Mesodermal cell (in vitro differentiated cells): ENCODE results near the gene ESAM.
A peak's percentile ranks its signal among the peaks of the same experiment; 100 is the strongest.

Experiments
- H3K27ac ChIP-seq: 2 replicates; pipeline ENCODE4 v1.7.0; 2013; ENCODE audit warnings: mild to moderate bottlenecking, low read depth, low read length, moderate library complexity; ENCODE audit not compliant: severe bottlenecking
- H3K36me3 ChIP-seq: 2 replicates; pipeline ENCODE4 v1.7.1; 2013; ENCODE audit warnings: mild to moderate bottlenecking, low read length, moderate library complexity; ENCODE audit not compliant: control insufficient read depth, insufficient read depth
- H3K4me1 ChIP-seq: one replicate; pipeline ENCODE4 v1.7.1; 2013; ENCODE audit warnings: mild to moderate bottlenecking, low read length; ENCODE audit not compliant: insufficient read depth, control insufficient read depth, poor library complexity, severe bottlenecking
- H3K4me3 ChIP-seq: 2 replicates; pipeline ENCODE4 v1.7.0; 2013; ENCODE audit warnings: low read length, control low read depth, mild to moderate bottlenecking; ENCODE audit not compliant: insufficient read depth, poor library complexity, severe bottlenecking; ENCODE audit errors: extremely low read depth
- H3K9me3 ChIP-seq: 2 replicates; pipeline ENCODE4 v1.7.1; 2013; ENCODE audit warnings: mild to moderate bottlenecking, low read length, moderate library complexity; ENCODE audit not compliant: control insufficient read depth
- WGBS, 2 experiments: methylation state at CpG; one replicate each; pipeline ENCODE4 v1.1.5; 2013; ENCODE audit warnings: missing lambda C conversion rate in 2 of 2; ENCODE audit not compliant: insufficient coverage in 2 of 2; 5-methylcytosine and 5-hydroxymethylcytosine counted together

The ESAM gene

DNA sequence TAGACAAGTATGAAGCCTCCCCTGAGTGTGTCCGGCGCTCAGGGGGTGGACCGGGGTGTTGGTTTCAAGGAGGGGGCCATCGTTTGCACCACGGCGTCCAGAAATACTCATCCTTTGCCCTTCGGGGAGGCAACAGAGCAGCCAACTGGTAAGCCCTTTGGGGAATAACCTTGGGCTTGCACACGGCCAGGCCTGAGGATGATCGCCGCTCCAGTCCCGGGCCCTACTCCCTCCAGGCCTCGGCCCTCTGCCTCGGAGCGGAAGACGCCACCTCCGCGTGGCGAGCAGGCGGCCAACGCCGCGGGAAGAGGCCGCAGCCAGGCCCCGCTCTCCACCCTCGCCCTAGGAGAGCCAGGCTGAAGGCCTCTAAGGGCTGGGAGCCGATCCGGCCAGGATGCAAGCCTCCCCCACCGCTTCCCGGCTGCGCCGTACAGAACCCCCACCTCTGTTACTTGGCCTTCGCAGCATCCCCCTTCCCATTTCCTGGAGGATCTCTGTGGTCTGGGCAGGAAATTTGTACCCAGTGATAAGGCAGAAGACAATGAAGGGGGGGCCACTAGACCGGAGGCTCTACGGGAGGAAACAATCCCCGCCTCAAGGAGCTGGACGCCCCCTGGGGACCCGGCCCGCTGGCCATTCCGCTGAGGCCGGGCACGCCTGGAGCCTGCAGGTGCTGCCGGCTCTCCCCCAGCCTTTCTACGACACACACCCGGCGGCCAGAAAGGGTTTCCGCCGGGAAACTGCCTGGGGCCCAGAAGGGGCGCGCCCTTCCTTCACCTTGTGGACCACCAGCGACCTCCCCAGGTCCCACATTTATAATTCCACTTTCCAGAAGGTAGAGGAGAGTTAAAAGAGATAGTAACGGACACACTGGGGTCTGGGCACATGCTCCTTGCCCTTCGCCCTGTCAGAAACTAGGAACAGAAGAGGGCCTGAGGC, 2.6 kb downstream of the ESAM start:
- Histone ChIP-seq H3K27ac (peak overlapping the region; percentile 50), H3K4me1 (peaks cover 37% of the 10 kb centered on the region), H3K36me3 (peaks cover 15% of the 10 kb centered on the region), H3K4me3 (peak overlapping the region; percentile 54), H3K9me3 (no peaks in the 10 kb centered on the region)
- WGBS, 2 experiments, result 15 to 21% methylated on average over 36 to 40 of the region's 52 CpGs

- Histone ChIP-seq H3K4me1 (peaks cover 45% of the 10 kb centered on the region), H3K36me3 (peaks cover 11% of the 10 kb centered on the region), H3K27ac (no peak overlapping the region), H3K4me3 (peak overlapping the region; percentile 54), H3K9me3 (no peaks in the 10 kb centered on the region)
- 4 to 10% methylated on average over 43 to 46 of the region's 53 CpGs for WGBS, 2 experiments
Observed at GRCh38 chr11:124758355-124759265, 3.5 kb downstream of the ESAM start.

- 88 to 100% methylated on average over 2 to 3 of the region's 3 CpGs for WGBS, 2 experiments
- H3K9me3 ChIP-seq, result no peaks in the 10 kb centered on the region
- H3K4me3 ChIP-seq, result no peak overlapping the region
Observed at GRCh38 chr11:124757320-124757719, 4.8 kb downstream of the ESAM start.

DNA sequence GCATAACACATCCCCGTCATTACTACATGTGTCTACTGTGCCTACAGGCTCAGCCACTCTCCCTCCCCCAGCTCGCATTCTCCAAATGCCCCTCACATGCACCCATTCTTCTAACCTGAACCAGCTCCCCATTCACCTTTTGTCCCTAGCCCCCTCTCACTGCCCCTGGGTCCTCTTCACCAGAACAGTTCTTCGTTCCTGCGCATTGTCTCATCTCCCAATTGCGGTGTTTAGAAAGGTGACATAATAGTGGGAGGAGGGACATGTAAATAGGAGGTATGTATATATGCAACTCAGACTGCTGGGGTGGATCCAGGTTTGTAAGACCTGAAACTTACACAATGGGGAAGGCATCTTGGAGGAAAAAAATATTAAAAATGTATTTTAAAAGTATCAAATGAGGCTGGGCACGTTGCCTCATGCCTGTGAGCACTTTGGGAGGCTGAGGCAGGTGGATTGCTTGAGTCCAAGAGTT, 5.3 kb downstream of the ESAM start:
- no peak overlapping the region for H3K4me3 ChIP-seq
- peaks cover 15% of the 10 kb centered on the region for H3K36me3 ChIP-seq
- no peaks in the 10 kb centered on the region for H3K9me3 ChIP-seq
- WGBS, 2 experiments, result 82 to 84% methylated on average over 3 to 6 of the region's 6 CpGs
- H3K4me1 ChIP-seq, result peaks cover 44% of the 10 kb centered on the region
- no peak overlapping the region for H3K27ac ChIP-seq

More at GRCh38 chr11:124757320-124757719, 4.8 kb downstream of the ESAM start:
- H3K27ac ChIP-seq, result no peak overlapping the region
- H3K4me1 ChIP-seq, result peaks cover 44% of the 10 kb centered on the region
- H3K36me3 ChIP-seq, result peaks cover 15% of the 10 kb centered on the region

DNA sequence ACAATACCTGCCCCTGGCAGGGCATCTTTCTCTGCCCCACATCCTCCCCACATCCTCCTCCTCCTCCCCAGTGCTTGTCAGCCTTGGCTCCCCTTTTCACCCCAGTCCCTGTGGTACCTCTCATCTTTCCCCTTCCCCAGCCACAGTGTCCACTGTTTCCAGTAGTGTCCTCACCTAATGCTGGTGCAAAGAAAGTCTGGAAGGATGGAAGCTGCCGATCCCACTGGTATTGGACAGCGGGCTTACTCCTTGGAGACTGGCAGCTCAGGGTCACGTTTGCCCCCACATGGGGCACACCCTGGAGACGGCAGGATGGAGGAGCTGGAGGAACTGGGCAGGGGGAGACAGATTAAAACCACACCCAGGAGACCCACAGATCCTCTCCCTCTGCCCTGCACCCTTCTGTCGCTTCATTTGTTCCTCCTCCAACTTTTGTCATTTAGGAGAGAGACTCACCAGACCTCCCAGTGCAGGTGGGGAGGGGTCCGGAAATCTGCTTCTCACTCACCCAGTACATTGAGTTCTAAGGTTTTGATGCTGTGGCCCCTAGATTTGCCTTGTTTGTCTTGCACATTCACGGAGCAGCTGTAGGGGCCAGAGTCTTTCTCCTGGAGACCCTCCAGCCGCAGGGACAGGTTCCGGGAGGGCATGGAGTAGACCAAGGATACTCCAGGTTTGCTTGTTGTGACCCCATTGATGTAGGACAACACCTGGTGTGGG, 5.9 kb downstream of the ESAM start:
- Histone ChIP-seq H3K27ac (no peak overlapping the region), H3K36me3 (peaks cover 15% of the 10 kb centered on the region), H3K9me3 (no peaks in the 10 kb centered on the region), H3K4me3 (no peak overlapping the region), H3K4me1 (peaks cover 41% of the 10 kb centered on the region)
- 76 to 86% methylated on average over 8 to 9 of the region's 9 CpGs for WGBS, 2 experiments

- Histone ChIP-seq H3K9me3 (no peaks in the 10 kb centered on the region), H3K4me1 (peaks cover 29% of the 10 kb centered on the region), H3K36me3 (peaks cover 15% of the 10 kb centered on the region), H3K4me3 (no peak overlapping the region), H3K27ac (peak overlapping the region; percentile 20)
- WGBS, 2 experiments, result 79 to 89% methylated on average over 4 to 5 of the region's 6 CpGs
Observed at GRCh38 chr11:124754710-124755109, 7.4 kb downstream of the ESAM start.

DNA sequence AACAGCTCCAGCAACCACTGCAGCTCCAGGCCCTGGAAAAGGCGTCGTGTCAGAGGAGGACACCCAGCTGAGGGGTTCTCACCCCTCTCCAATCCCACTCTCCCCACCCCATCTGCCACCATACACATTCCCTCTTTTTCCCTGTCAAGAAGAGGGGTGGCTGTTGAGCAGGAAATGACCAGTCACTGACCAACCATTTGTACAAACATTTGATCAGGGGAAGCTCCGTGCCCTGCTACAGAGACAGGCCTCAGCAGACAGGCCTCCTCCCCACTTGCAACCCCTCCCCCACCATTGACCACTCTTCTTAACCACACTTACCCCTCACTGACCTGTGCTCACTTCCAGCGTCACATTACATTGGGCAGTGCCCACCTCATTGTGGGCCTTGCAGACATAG, 7.8 kb downstream of the ESAM start:
- peaks cover 29% of the 10 kb centered on the region for H3K4me1 ChIP-seq
- no peak overlapping the region for H3K4me3 ChIP-seq
- H3K36me3 ChIP-seq, result peaks cover 15% of the 10 kb centered on the region
- no peaks in the 10 kb centered on the region for H3K9me3 ChIP-seq
- whole genome bisulfite sequencing, 2 experiments, result 50 to 86% methylated on average over 2 to 3 of the region's 4 CpGs
- peak overlapping the region; percentile 20 for H3K27ac ChIP-seq

DNA sequence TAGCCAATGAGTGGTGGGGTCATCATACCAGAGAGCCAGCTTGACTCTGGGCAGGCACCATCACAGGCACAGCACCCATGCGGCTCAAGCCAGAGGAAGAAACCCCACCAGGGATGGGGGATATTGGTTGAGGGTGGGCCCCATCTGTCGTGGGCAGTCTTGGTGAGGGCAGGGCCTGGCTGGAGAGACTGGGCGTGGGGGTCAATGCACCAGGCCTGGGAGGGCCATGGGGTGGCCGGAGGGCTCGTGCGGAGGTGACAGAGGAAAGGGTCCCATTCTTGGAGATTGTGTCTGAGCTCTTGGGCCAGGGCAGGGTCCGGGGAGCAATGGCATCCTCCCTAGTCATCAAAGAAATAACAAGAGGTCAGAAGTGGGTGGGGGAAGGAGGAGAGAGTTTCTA, 8.5 kb downstream of the ESAM start:
- Histone ChIP-seq H3K4me3 (no peak overlapping the region), H3K36me3 (peaks cover 12% of the 10 kb centered on the region), H3K27ac (no peak overlapping the region), H3K4me1 (peaks cover 29% of the 10 kb centered on the region), H3K9me3 (no peaks in the 10 kb centered on the region)
- WGBS, 2 experiments, result 98% methylated on average over 4 to 6 of the region's 7 CpGs

DNA sequence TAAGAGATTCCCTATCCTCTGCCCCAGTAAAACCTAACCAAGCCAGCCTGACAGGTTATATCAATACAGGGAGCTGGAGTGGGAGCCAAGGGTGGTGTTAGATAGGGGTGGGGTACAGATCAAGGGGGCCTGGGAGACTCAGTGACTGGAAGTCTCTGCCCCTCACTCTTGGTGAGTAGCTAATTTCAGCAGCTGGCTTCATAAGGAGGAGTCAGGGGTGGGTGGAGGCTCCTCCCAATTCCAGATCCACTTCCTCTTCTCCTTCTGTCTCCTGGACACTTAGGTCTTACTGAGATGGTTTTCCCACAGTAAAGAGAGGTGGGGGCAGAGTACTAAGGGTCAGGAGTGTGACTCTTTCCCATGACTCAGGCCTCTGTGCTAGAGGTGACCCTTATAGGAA, 8.9 kb downstream of the ESAM start:
- Histone ChIP-seq H3K4me3 (no peak overlapping the region), H3K9me3 (no peaks in the 10 kb centered on the region), H3K36me3 (peaks cover 16% of the 10 kb centered on the region), H3K4me1 (peaks cover 29% of the 10 kb centered on the region), H3K27ac (no peak overlapping the region)

DNA sequence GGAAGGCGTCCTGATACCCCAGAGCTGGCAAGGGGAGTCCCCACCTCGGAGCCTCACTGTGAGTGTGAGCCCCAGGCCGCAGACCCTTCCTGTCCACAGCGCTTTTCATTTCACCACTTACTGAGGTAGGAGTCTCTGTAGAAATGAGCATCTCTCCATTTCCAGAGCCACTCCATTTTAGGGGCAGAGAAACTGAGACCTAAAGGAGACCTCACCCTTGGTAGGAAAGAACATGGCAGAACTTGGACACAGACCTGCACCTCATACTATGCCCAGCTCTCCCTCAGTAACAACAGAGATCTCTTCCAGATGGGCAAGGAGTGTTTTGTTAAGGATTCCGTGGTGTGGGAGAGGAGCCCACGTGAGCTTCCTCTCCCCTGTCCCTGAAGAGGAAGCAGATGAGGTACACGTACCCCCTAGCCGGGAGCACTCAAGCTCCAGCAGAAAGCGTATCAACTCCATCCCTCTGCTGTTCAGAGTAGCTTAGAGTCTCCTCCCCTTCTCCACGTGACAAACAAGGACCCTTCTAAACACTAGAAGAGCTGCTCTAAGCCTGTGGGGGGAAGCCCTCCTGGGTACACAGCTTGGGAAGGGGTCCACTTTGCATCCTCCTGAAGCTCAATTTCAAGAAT, 9.5 kb downstream of the ESAM start:
- 84% methylated on average over 5 of the region's 10 CpGs for whole genome bisulfite sequencing, 2 experiments

More for the DNA sequence above, 9.5 kb downstream of the ESAM start:
- peaks cover 34% of the 10 kb centered on the region for H3K4me1 ChIP-seq
- no peak overlapping the region for H3K4me3 ChIP-seq
- H3K27ac ChIP-seq, result no peak overlapping the region
- H3K36me3 ChIP-seq, result peaks cover 17% of the 10 kb centered on the region
- no peaks in the 10 kb centered on the region for H3K9me3 ChIP-seq
